Forelimb muscle (tissue), 1 donor: ENCODE measurements around the gene OSBPL9. TPM values are rescaled to one million over a fixed set of nuclear protein-coding genes. Genes with fewer than 3 reads are reported as not detected.
"Not testable (repeated sequence)": the region's sequence is repeated elsewhere in the genome, so short reads cannot be mapped to it uniquely, and the experiment has no call there.

ENCODE experiments used
- DNase-seq: peaks from one replicate; pipeline ENCODE4 v3.0.0-alpha.2; 2013; ENCODE audit warnings: low read depth
- polyA plus RNA-seq: library from polyadenylated mRNA; unstranded; fragments of 120-200 nt; gene quantifications from one replicate; pipeline ENCODE4 v1.2.1, GENCODE V29; 2013; ENCODE audit not compliant: insufficient read length

Gene OSBPL9
- polyA plus RNA-seq, 1 donor, result 57.8 TPM

- no peak for DNase-seq
These were observed 172.0 kb downstream of the OSBPL9 start for GRCh38 chr1:51788938-51789337.

DNA sequence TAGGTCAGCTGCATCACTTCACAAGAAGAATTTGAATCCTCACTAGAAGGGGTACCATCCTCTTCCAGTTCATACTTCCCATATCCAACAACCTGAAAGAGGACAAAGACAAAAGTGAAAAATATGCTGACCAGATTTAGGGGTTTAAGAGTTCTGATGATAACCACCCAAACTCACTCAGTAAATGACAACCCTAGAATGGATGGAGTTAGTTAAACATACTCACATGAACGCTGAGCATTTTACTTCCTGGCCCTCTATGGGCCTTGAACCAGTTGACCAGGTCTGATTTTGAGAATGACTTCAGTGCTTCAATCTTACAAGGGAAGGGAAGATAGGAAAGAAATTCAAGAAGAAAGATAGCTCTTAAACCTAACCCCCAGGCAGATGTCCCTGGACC, 172.4 kb downstream of the OSBPL9 start:
- DNase-seq, result no peak

DNA sequence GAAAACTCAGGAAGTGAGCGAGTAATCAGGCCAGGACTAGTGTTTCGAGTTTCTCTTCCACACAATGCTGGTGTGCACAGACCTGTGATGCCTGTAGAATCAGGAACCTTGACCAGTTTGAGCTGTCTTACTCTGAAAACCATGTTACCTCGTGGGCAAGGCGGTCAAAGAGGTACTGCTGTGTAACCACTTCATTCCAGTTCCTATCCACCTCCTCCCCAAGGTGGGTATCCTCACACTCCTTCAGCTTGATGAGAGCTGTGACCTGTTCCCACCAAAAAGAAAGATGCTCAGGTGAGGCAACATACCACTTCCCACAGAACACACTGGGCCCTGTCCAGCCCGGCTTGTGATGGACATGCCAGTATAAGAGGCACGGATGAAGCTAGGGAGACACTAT, 173.5 kb downstream of the OSBPL9 start:
- no peak for DNase-seq

GRCh38 chr1:51791888-51792287, 175.0 kb downstream of the OSBPL9 start:
- DNase-seq, result no peak

- DNase-seq, result no peak
These were observed 176.0 kb downstream of the OSBPL9 start for GRCh38 chr1:51792864-51793263.

- DNase-seq, result no peak
These were observed 177.4 kb downstream of the OSBPL9 start for GRCh38 chr1:51794260-51794659.

GRCh38 chr1:51794868-51795267, 178.0 kb downstream of the OSBPL9 start:
- no peak for DNase-seq

DNA sequence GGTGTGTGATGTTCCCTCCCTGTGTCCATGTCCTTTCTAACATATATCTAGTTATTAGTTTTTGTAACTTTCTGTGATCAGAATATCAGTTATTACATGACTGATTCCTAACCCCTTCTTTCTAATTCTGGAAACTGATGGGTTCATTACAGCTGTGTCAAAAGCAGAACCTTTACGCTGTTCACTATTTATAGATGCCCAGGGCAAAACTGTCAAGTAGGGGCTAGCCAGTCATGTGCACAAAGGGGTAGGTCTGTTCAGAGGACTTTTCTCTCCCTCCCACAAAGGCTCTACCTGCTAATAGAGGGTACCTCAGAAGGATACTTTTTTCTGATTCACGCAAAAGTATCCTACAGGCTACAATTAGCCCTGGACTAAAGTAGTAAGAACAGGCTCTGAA, 182.5 kb downstream of the OSBPL9 start:
- DNase-seq, result no peak

GRCh38 chr1:51814513-51814912, 197.6 kb downstream of the OSBPL9 start:
- DNase-seq, result no peak

DNA sequence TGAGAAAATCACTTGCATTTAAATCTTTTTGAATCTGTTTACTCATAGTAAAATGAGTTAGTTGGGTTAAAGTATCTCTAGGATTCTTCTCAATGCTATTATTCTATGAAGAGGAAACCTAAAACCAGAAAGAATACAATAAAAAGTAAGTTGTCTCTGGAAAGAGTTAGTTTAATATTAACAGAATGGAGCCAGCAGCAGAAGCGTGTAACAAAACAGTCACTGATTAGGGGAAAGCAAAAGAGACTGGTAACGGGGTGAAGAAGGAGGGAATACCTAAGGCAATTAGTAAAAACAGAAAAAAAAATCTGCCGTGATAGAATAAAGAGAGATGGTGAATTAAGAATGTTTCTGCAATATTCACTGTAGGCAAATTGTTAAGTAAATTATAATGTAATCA, 201.6 kb downstream of the OSBPL9 start:
- DNase-seq, result no peak

DNA sequence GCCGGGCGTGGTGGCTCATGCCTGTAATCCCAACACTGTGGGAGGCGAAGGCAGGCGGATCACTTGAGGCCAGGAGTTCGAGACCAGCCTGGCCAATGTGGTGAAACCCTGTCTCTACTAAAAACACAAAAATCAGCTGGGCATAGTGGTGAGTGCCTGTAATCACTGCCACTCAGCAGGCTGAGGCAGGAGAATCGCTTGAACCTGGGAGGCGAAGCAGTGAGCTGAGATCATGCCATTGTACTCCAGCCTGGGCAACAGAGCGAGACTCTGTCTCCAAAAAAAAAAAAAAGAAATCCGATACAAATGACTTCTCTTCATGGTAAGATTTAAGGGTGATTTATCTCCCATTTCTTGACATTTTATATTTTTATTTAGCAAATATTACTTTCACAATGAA, 202.1 kb downstream of the OSBPL9 start:
- not testable (repeated sequence) for DNase-seq

DNA sequence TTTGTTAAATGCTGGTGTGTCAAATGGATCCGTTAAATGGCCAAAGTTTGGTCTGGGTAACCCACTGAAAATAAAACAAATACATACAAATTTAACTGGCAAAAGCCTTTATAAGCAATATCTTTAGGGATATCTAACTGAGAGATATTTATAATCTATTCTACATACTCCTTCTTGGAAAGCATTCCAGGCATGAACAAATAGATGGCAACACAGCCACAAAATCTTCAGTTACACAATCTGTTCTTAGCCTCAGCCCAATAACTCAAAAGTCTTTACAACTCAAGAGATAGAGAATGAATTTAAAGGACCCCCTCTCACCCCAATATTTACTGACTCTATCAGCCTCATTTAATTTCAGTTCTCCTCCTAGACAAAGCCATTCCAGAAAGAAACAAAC, 202.9 kb downstream of the OSBPL9 start:
- DNase-seq, result no peak

DNA sequence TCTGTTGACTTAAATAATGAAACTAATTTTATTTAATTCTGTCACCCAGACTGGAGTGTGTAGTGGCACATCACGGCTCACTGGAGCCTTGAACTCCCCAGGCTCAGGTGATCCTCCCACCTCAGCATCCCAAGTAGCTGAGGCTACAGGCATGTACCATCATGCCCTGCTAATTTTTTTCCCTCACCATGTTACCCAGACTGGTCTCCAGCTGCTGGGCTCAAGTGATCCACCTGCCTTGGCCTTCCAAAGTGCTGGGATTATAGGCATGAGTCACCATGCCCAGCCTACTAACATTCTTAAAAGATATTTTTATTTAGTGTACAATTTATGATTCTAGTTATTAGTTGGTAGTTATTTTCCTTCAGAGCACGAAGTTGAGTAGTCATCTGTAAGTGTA, 212.2 kb downstream of the OSBPL9 start:
- no peak for DNase-seq

DNA sequence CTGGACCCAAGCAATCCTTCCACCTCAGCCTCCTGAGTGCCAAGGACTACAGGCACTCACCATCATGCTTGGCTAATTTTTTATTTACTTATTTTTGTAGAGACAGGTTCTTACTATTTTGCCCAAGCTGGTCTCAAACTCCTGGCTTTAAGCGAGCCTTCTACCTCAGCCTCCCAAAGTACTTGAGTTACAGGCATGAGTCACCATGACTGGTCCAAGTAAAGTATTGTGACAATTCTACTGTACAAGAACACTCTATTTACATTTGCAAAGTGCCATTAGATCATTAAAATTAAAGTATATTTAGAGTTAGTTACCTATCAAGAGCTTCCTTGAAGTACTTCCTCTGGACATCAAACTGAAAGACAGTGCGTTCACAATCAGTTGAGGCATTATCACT, 216.8 kb downstream of the OSBPL9 start:
- DNase-seq, result no peak

- no peak for DNase-seq
These were observed 220.4 kb downstream of the OSBPL9 start for GRCh38 chr1:51837243-51837642.

Other genes with a start within 250 kb of the OSBPL9 start
- 28.7 TPM for gene EPS15, start 97.8 kb upstream of the OSBPL9 start, polyA plus RNA-seq